GM19438 (cell line): ENCODE data around the gene ROMO1.
"Not testable (repeated sequence)": the region's sequence is repeated elsewhere in the genome, so short reads cannot be mapped to it uniquely, and the experiment has no call there.

Source experiments
- ATAC-seq: cut with Tn5 transposase; IDR thresholded peaks from one replicate; pipeline ENCODE4 v1.9.1; 2021; ENCODE audit warnings: low read depth; ENCODE audit not compliant: unreplicated experiment

ROMO1 gene

DNA sequence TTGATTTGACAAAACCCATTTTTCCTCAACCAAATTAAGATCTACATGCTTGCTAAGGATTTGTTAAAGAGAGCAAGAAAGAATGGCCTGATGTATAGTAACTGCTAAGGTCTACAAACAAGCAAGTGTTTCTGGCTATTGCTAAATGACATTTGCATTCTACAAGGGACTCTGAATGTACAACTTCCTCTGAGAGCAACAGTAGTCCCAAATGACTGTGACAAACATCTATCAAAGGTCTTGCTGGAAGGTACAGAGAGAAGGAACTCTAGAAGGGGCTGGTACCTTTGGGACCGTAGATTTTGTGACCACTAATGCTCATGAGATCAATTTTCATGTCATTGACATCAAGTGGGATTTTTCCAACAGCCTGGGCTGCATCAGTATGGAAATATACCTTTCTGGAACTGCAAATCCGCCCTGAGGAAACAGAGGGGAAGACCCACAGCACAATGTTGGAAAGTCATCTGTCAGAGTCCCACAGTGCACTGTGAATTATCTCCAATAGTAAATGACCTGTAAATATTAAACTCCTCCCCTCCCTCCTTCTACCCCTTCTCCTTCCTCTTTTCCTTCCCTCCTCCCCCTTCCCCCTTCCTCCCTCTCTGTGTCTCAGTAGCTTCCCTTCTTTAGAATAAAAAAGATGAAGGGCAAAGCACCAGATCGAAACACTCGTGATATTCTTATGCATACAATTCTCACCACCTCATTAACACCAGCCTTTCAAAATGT is 18.6 kb upstream of the ROMO1 start:
- no peak for ATAC-seq

DNA sequence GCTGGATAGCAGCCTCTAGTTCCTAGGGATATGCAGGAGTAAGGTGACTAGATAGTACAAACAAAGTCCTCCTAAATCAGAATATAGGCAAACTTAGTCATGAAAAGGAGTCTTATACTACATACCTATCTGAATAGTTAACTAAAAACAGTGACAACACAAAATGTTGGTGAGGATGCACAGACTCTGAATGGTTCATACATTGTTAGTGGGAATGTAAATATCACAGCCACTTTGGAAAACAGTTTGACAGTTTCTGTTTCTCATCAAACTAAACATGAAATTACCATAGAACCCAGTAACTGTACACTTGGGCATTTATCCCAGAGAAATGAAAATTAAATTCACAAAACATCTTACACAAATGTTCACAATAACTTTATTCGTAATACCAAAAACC is 17.2 kb upstream of the ROMO1 start:
- ATAC-seq: no peak

DNA sequence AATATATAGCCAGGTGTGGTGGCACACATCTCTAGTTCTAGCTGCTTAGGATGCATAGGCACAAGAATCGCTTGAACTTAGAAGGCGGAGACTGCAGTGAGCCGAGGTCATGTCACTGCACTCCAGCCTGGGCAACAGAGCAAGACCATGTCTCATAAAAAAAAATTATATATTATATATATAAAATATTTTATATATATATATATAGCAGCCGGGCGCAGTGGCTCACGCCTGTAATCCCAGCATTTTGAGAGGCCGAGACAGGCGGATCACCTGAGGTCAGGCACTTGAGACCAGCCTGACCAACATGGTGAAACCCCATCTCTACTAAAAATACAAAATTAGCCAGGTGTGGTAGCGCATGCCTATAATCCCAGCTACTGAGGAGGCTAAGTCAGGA is 13.8 kb upstream of the ROMO1 start:
- ATAC-seq: not testable (repeated sequence)

DNA sequence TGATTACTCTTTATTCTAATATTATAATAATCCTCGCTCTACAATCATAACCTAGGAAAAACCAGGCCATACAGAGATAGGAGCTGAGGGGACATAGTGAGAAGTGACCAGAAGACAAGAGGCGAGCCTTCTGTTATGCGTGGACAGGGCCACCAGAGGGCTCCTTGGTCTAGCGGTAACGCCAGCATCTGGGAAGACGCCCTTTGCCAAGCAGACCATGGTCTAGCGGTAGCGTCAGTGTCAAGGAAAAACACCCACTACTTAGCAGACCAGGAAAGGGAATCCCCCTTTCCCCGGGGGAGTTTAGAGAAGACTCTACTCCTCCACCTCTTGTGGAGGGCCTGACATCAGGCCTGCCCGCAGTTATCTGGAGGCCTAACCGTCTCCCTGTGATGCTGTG is 12.3 kb upstream of the ROMO1 start:
- not testable (repeated sequence) for ATAC-seq

DNA sequence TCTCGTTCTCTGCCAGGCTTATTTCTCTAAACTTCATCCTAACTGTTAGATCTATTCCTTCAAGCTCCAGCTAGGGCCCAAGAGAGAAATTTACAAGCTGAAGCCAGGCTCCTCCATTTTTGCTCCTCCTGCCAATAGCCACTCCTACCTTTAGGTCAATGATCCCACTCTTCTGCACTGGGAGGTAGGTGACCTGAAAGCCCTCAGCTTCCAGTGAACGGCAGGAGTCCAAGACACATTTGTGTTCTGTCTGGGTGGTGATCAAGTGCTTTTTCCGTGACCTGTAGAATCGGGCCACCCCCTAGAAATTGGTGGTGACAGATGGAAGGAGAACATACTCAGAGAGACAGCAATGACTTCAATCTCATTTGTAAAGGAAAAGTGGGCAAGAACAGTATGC is 8.9 kb upstream of the ROMO1 start:
- ATAC-seq: no peak

DNA sequence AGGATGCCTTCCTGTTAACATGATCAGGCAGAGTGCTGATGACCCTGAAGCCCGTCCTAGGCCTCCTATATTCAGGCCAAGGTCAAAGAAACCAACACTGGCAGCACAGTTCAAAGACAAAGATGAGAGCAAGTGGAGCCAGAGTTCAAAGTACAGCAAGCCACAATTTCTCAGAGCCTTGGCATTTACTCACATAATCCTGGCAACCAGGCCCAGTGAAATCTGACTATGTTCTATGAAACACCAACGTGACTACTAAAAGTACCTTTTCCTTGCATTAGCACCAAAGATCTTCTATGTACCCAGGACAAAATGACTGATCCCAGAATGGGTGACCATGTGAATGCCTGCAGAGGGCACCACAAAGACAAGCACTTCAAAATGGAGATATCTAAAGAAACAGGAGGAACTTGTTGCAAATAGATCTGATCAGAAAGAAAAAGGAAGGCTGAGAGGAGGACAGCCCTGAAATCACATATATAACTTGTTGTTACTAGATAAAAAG is 3.9 kb upstream of the ROMO1 start:
- no peak for ATAC-seq

DNA sequence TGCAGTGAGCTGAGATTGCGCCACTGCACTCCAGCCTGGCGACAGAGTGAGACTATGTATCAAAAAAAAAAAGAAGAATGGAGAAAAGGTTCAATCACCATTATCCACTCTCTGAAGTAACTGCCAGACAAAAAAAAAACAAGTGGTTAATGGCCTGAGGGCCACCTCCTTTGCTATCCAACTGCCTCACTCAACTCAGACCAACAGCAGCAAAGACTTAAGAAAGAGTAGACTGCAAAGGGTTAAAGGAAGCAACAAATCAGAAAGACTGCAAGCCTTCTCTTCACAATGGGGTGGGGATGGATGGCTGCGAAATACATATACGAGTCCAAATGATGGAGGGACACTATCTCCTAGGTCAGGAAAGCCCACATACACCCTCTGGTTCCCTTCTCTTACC is 3.2 kb upstream of the ROMO1 start:
- ATAC-seq: no peak

DNA sequence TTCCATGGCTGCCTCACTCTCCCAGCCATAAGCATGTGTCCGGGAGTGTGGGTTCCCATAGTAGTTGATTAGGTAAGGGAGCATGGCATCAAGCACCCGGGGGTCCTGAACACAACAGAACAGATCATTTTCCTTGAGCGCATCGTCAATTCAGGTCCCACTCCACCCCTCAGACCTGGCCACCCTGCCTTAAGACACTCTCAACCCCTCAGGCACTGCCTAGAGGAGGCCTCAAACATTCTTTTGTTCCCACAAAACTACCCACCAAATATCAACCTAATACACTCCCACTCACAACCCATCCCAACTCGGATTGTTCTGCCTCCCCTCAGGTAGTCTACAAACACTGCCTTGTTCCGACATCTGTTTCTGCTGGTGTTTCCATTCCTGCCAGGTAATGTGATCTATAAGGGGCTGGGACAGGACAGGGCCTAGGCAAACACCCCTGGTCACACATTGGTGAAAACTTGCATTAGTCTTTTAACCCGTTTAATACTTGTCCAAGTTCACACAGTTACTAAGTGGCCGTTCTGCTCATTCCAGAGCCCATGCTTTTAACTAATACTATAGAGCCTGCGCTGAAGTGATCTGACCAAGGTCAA is 1.4 kb upstream of the ROMO1 start:
- no peak for ATAC-seq

DNA sequence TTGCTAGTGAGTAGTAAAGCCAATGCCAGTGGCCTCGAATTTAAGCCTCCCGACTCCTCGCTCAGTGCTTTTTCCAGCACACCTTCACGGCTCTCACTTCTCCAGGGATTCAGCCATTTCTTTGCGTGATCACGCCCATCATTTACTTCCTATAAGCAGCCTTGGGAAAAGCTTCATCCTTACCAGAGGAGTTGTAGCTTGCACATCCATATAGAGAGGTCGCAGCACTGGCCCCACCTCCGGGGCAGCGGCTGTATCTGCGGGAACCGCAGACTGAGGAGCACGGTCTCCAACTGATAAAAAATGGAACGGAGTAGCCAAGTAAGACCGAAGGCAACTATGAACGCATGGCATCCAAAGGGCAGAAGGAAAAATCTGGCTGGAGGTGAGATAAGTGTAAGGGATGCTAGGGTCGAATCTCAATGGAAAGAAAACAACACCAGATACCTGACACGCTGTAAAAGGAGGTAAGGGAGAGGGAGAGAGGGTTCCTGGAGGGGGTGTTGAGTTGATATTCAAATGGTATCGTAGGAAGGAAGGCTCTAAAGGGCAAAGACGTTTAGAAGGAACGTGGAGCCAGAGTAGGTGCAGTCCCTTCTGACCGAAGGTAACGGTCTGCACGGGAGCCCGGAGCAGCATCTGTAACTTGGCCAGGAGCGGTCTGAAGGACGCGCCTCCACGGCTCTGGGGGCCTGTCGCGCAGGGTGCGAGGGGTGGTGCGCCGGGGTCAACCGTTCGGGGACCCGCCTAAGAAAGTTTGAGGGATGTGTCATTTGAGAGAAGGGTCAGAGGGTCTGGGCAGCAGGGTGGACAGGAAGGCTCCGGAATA is 693 bp upstream of the ROMO1 start:
- no peak for ATAC-seq

DNA sequence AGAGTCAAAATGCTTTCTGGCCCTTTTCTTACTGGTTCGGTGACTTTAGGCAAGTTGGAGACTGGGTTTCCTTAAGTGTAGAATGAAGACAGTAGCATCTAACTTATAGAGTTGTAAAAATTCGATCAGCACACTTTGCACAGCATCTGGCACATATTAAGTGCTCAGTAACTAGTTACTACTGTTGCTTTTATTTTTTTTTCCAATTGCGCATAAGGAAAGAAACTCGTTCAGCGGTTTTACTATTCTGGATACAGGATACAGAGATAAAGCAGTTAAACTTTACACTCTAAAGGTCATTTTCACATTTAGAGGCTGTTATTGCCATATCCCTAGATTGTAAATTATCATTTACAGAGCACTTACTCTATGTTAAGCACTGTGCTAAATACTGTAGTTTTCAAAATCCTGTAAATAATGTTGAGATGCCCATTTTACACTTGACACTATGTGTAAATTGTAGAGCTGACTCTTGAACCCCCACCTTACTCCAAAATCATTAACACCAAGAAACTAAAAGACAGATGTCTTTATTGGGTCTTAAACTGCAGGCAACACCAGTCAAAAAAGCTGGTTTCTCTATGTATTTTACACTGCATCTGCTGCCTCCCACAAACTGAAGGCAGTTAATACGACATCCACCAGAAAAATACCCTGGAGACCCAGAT is 886 bp downstream of the ROMO1 start:
- no peak for ATAC-seq

DNA sequence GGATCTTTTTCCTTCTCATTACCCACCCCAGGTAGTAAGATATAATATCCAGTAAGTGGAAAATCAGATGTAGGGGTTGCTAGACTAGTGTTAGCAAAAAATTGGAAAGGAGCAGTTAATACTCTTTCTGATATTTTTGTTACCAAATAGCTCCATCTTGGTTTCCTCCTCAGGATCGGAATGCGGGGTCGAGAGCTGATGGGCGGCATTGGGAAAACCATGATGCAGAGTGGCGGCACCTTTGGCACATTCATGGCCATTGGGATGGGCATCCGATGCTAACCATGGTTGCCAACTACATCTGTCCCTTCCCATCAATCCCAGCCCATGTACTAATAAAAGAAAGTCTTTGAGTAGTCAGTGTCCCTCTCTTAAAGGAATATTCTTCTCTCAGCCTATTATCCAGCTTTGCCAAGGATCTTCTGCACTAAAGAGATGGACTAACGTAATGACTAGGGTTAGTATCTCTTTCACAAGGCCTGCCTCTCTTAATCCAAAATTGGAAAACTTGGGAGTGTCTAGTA is 1.5 kb downstream of the ROMO1 start:
- ATAC-seq: no peak

DNA sequence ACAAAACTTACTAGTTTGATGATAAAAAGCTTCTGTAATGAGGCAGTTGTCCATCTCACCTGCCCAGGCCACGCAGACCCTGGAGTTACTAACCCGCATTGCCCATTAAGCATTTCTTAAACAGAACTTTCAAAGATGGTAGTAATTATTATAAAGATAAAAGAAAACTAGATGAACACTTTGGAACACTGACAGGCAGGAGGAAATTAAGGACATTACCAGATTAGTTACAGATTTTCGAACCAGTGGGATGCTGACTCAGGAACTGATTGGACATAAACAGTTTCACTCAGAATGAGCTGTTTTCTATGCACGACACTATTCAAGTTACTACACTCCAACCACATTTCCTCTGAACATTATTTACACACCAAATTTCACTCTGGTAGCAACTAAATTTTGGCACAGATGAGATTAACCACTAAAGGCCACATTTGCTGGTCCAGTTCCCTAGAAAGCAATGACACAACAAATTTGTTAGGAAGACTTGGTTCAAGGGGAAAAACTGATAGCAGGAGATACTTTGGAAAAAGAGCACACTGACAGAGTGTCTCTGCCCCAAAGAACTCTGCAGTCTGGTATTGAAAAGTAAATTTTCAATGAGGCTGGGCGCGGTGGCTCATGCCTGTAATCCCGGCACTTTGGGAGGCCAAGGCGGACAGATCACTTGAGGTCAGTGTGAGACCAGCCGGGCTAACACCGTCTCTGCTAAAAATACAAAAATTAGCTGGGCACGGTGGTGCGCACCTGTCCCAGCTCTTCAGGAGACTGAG is 3.0 kb downstream of the ROMO1 start:
- no peak for ATAC-seq

DNA sequence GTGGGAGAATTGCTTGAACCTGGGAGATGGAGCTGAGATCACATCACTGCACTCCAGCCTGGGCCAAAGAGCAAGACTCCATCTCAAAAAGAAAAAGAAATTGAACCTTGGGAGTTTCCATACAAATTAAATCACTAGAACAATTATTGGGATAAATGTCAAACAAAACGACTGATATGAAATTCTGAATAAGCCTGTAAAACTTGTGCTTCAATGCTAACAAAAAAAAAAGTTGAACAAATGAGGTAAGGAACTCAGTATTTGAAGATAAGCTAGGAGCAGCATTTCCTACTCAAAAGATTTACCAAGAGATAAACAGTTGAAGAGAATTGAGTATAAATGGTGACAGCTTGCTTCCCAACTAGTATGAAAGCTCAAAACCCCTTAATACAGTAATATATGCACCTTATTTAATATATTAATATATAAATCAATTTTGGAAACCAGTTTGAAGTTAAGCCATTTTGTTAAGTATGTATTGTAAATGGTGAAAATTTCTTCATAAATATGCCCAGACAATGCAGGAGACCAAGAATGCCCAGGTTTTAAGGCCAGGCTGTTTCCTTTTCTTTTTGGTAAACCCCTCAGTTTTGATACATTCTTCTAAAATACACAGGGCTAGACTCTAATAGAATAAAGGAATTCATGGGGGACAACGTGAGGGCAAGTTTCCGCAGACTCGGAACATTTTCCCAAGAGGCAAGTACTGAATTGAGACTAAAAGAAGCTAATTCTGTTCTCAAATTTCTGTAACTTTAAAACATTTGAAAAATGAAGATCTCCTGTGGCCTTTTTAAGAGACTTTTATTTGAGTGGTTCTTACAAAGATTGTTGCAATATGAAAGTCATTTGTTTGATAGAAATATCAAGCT is 3.9 kb downstream of the ROMO1 start:
- no peak for ATAC-seq

DNA sequence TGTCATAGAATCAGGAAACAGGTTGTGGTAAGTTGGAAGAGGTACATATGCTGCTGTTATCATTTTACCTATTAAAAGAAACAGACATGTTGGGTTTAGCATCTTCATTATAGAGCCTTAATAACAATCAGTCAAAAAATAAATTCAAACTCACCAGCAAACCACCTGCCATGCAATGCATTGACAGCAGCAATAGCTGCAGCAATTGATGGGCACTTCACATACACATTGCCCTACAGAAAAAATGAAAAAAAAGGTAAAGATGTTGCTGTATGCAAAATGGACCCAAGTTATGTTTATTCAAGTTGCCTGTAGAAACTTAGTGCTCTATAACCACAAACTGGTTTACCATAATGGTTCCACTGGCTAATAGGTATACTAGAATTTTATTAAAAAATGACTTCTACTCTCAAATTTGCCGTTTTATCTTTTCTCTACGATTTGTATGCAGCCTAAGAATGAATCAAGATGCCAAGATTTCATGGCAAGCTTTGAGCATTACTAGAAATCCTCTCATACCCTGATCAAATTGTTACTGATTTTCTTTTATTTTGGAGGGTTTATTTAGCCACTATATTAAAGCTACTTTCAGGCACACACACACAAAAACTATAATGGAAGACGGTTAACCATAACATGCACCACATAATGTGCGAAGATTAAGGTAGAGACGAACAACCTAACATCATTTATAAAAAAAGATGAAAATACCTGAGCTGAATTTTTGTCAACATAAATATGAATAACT is 5.5 kb downstream of the ROMO1 start:
- no peak for ATAC-seq

DNA sequence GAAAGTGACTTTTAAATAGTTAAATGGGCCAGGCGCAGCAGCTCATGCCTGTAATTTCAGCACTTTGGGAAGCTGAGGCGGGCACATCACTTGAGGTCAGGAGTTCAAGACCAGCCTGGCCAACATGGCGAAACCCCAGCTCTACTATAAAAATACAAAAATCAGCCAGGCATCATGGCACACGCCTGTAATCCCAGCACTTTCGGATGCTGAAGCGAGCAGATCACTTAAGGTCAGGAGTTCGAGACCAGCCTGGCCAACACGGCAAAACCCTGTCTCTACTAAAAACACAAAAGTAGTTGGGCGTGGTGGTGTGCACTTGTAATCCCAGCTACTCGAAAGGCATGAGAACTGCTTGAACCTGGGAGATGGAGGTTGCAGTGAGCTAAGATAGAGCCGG is 6.7 kb downstream of the ROMO1 start:
- not testable (repeated sequence) for ATAC-seq

DNA sequence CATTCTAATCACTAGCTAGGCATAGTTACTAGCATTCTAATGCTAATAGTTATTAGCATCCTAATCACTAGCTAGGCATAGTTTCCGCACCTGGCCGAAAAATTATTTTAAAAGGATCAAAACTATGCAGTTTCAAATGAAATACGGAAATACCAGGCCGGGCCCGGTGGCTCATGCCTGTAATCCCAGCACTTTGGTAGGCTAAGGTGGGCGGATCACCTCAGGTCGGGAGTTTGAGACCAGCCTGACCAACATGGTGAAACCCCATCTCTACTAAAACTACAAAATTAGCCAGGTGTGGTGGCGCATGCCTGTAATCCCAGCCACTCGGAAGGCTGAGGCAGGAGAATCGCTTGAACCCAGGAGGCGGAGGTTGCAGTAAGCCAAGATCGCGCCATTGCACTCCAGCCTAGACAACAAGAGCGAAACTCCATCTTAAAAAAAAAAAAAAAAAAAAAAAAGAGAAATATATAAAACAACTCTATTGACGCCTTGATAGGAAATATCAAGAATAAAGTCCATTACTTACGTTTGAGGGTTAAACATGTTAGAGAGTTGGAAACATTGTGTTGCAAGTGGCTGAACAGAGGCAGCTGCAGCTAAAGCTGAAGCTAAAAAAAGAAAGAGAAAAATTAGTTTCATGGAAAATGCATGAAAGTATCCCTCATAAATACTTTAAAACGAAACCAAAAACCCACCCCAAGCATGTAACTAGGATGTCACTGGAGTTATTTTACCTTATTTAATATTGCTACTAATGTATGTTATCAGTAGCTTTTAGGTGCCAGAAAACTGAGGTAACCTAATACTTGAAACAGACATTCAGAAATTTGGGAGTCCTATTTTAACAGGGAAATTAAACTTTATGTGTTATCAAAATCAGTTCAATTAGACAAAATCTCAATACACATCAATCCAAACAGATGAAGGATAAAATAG is 7.7 kb downstream of the ROMO1 start:
- ATAC-seq: not testable (repeated sequence)

DNA sequence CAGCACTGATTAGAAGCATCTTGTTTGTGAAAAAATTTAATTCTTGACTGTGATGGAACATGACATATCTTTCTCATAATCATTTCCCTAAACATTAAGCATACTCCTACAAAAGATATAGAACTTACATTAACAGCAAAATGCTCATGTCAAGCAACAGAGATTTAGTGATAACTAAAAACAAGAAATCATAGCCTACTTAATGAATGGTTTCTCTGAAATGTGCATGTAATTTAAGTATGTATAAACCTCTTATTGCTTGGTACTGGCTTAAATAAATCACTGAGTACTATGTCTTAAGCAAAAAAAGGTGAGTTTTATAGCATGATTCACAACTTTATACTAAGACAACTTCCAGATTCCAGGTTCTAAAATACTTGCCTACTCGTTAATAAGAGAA is 9.3 kb downstream of the ROMO1 start:
- no peak for ATAC-seq
